Gastrocnemius medialis (tissue), 4 donors: ENCODE measurements around the gene ABCB4. TPM values are rescaled to one million over a fixed set of nuclear protein-coding genes. Genes with fewer than 3 reads are reported as not detected.
A peak's percentile ranks its signal among the peaks of the same experiment; 100 is the strongest.

Experiments used
- ATAC-seq, 2 donors: fragments of 150-250 bp; one replicate each; pipeline ENCODE4 v1.9.1; 2016
- DNase-seq, 2 donors: peaks; one replicate each; pipeline ENCODE4 v3.0.0-alpha.2; 2019
- H3K27ac ChIP-seq, 4 donors: fragments of 200-600 bp; sonication (generic); 1 replicate in 1 of 4; 2 replicates in 3 of 4; pipeline ENCODE4 v1.5.1; 2016 to 2018; ENCODE audit warnings: mild to moderate bottlenecking in 2 of 4, moderate library complexity in 1 of 4
- H3K27me3 ChIP-seq, 3 donors: fragments of 200-600 bp; sonication (generic) in 2 of 3; 1 replicate in 1 of 3; 2 replicates in 2 of 3; pipeline versions ENCODE4 v1.5.1 to v1.6.0; 2016 to 2019; ENCODE audit warnings: mild to moderate bottlenecking in 1 of 3, moderate library complexity in 1 of 3
- H3K36me3 ChIP-seq, 2 donors: fragments of 200-600 bp; sonication (generic) in 1 of 2; one replicate each; pipeline ENCODE4 v1.5.1; 2017 to 2018
- H3K4me1 ChIP-seq, 2 donors: fragments of 200-600 bp; sonication (generic) in 1 of 2; one replicate each; pipeline ENCODE4 v1.5.1; 2016 to 2017; ENCODE audit warnings: mild to moderate bottlenecking in 2 of 2
- H3K4me3 ChIP-seq, 4 donors: fragments of 200-600 bp; sonication (generic) in 3 of 4; 1 replicate in 1 of 4; 2 replicates in 3 of 4; pipeline ENCODE4 v1.5.1; 2016 to 2019; ENCODE audit warnings: mild to moderate bottlenecking in 2 of 4
- H3K9me3 ChIP-seq, 3 donors: fragments of 200-600 bp; sonication (generic) in 2 of 3; 1 replicate in 1 of 3; 2 replicates in 2 of 3; pipeline ENCODE4 v1.5.1; 2016 to 2019
- POLR2A ChIP-seq, 2 donors: fragments of 450-650 bp; IDR thresholded peaks; one replicate each; pipeline ENCODE4 v1.6.1; 2017; ENCODE audit warnings: antibody characterized with exemption in 2 of 2, mild to moderate bottlenecking in 2 of 2, moderate library complexity in 2 of 2
- in situ Hi-C, 4 donors: fragments of 200-750 bp; cut with MboI; loops; one replicate each; pipeline versions ENCODE4 v1.15.0 to v1.8.0; 2017; ENCODE audit warnings: low sequenced_read_pairs in 4 of 4
- intact Hi-C: fragments of 100-400 bp; cut with DNase I; formaldehyde crosslinking; loops from one replicate; pipeline ENCODE4 v1.15.1; 2023; ENCODE audit warnings: low total_unique reads
- total RNA-seq, 4 donors: library from RNA; depleted of rRNA; stranded (reverse); fragments of >200 nt; gene quantifications; one replicate each; pipeline versions ENCODE4 v1.1.0 to v1.2.3, GENCODE V29; 2016
- TF ChIP-seq, protein P1 (sequence below), 5 experiments: fragments of 450-650 bp in 3 of 5; fragments of 200-600 bp in 2 of 5; sonication (generic) in 2 of 5; IDR thresholded peaks in 4 of 5; conservative IDR thresholded peaks in 1 of 5; 1 replicate in 4 of 5; 2 replicates in 1 of 5; pipeline ENCODE4 v1.5.1; 2016 to 2019; ENCODE audit warnings: antibody characterized with exemption in 5 of 5, mild to moderate bottlenecking in 3 of 5, moderate library complexity in 3 of 5

Gene ABCB4
- total RNA-seq, 4 donors from 2014 or later, result 0.61 to 2.3 (median 1.1) TPM

DNA sequence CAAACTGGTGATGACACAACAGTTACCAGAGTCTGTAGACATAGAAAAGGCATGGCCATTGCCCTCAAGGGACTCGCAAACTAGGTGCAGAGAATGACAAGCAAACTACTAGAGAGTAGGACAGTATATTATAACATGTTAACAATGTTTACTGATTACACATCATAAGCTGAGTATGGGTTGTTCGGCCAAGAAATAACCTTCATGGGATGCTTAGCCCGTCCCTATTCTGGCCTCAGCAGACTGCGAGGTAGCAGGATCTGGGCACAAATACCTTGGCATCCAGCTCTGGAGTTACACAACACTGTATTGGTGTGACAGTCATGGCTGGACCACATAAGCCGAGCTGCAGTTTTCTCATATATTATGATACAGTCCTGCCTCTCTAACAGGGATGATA, 51.4 kb downstream of the ABCB4 start:
- no peak overlapping the region for H3K27ac ChIP-seq
- no peaks in the 10 kb centered on the region for H3K36me3 ChIP-seq
- no peaks in the 10 kb centered on the region for H3K27me3 ChIP-seq
- no peaks in the 10 kb centered on the region for H3K4me1 ChIP-seq
- ATAC-seq (no peak), DNase-seq (no peak)
- H3K9me3 ChIP-seq, result no peaks in the 10 kb centered on the region
- no peak overlapping the region for H3K4me3 ChIP-seq
- in situ Hi-C loops (loop anchor here in 3 of 4 donors (5.0 to 25.0 kb wide), 2 partner anchors 112 to 487 kb away; no protein-coding TSS in a partner anchor), intact Hi-C loops (no loop called here)
- TF ChIP-seq, protein P1, sequence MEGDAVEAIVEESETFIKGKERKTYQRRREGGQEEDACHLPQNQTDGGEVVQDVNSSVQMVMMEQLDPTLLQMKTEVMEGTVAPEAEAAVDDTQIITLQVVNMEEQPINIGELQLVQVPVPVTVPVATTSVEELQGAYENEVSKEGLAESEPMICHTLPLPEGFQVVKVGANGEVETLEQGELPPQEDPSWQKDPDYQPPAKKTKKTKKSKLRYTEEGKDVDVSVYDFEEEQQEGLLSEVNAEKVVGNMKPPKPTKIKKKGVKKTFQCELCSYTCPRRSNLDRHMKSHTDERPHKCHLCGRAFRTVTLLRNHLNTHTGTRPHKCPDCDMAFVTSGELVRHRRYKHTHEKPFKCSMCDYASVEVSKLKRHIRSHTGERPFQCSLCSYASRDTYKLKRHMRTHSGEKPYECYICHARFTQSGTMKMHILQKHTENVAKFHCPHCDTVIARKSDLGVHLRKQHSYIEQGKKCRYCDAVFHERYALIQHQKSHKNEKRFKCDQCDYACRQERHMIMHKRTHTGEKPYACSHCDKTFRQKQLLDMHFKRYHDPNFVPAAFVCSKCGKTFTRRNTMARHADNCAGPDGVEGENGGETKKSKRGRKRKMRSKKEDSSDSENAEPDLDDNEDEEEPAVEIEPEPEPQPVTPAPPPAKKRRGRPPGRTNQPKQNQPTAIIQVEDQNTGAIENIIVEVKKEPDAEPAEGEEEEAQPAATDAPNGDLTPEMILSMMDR (IDR thresholded peaks at IDR 0.05 in 4 of 5, conservative IDR thresholded peaks at IDR 0.05 in 1 of 5), result no peak
- no peak for TF ChIP-seq POLR2A (IDR thresholded peaks at IDR 0.05)

DNA sequence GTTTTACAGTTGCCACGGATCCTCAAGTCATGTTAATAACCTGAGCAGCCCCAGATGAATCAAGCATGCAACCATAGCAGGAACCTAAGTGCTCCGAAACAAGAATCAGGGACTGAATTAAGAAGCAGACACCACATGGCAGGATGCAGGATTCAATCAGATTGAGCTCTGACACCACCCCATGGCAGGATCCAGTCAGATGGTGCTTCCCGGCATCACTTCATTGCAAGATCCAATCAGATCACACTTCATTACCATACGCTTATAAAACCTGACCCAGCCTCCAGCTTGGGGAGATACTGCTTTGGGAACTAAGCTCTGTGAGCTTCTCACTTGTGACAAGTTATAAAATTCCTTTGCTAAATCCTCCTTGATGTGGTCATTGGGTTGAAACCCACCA, 55.3 kb downstream of the ABCB4 start:
- in situ Hi-C loops, result loop anchor here in 3 of 4 donors (5.0 to 25.0 kb wide), 2 partner anchors 108 to 483 kb away; no protein-coding TSS in a partner anchor

DNA sequence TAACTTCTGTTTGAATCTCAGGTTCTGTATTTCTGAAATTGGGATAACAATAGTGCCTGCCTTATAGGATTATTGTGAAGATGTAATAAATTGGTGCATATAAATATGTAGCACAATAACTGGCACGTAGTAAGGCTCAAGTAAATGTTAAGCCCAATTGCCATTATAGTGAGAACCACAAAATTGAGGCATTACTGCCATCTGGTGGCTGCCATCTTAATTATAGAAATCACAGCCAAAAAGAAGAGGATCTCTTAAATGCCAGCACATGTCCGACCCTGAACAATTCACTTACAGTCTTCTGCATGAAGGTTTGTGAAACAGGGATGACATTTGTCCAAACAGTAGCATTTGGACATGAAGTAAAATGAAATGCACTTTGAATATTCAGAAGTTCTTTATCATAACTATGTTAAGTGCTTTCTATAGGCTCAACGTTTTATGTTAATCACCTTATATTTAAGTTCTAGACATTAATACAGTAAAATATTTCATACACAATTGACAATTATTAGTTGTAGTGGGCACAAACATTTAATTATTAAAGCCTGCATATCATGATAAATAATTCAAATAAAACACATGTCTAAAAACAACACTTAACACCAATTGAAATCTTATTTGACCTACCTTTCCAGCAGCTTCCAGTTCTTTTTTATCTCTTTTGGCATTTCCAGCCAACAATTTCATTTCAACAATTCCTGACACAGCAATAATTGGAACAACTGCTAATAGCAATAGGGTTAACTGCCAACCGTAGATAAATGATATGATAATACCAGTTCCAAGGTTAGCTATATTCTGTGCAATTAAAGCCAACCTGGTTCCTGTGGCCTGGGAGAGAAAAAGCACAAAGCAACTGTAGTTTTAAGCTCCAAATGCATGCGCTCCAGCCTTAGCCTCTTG, 58.5 kb downstream of the ABCB4 start:
- ATAC-seq, result peak; percentile 45 to 53
- DNase-seq, result peak; percentile 18 to 32

More for the DNA sequence above, 55.3 kb downstream of the ABCB4 start:
- no peak for TF ChIP-seq POLR2A (IDR thresholded peaks at IDR 0.05)
- TF ChIP-seq, protein P1 (IDR thresholded peaks at IDR 0.05 in 4 of 5, conservative IDR thresholded peaks at IDR 0.05 in 1 of 5), result no peak
- ATAC-seq, result no peak
- Histone ChIP-seq H3K36me3 (no peaks in the 10 kb centered on the region), H3K4me3 (no peak overlapping the region), H3K9me3 (no peaks in the 10 kb centered on the region), H3K27ac (no peak overlapping the region), H3K4me1 (peaks cover 0 to 5% of the 10 kb centered on the region in 2 donors), H3K27me3 (no peaks in the 10 kb centered on the region)
- intact Hi-C loops, result no loop called here
- DNase-seq, result no peak

DNA sequence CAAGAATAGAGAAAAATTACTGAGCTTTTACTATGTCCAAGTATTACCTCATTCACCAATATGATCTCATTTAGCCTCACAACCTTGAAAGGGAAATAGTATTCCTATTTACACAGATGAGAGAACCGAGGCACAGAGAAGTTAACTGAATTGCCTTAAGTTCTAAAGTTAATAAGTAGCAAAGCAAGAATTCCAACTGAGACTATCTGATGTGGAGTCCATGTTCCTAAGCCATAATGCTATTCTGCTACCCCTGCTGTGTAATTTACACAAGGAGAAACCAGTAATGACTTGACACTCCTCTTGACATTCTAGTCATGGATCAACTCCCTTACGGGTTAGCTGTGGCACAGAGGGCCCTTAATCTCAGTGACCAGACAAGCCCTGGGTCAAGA, 60.7 kb downstream of the ABCB4 start:
- no peaks in the 10 kb centered on the region for H3K27me3 ChIP-seq
- peaks cover 24 to 27% of the 10 kb centered on the region in 2 donors for H3K4me1 ChIP-seq
- intact Hi-C loops (loop anchor here (10.0 kb wide), 2 partner anchors 260 to 460 kb away; partner anchors contain the start of genes DBF4, DMTF1 and SLC25A40), in situ Hi-C loops (loop anchor here in 3 of 4 donors (5.0 to 25.0 kb wide), 3 partner anchors 97 to 477 kb away; no protein-coding TSS in a partner anchor)
- ATAC-seq (no peak), DNase-seq (no peak)
- no peaks in the 10 kb centered on the region for H3K36me3 ChIP-seq
- H3K4me3 ChIP-seq, result no peak overlapping the region
- H3K27ac ChIP-seq, result peak overlapping the region; percentile 71 to 75 (median 74)
- H3K9me3 ChIP-seq, result no peaks in the 10 kb centered on the region
- no peak for TF ChIP-seq POLR2A (IDR thresholded peaks at IDR 0.05)

More for the DNA sequence above, 58.5 kb downstream of the ABCB4 start:
- Histone ChIP-seq H3K9me3 (no peaks in the 10 kb centered on the region), H3K36me3 (no peaks in the 10 kb centered on the region), H3K27ac (no peak overlapping the region), H3K27me3 (no peaks in the 10 kb centered on the region), H3K4me3 (no peak overlapping the region), H3K4me1 (peaks cover 13 to 14% of the 10 kb centered on the region in 2 donors)
- no peak for TF ChIP-seq POLR2A (IDR thresholded peaks at IDR 0.05)
- TF ChIP-seq, protein P1 (IDR thresholded peaks at IDR 0.05 in 4 of 5, conservative IDR thresholded peaks at IDR 0.05 in 1 of 5), result peak; percentile 60 to 69 (median 64)
- intact Hi-C loops, result loop anchor here (1.0 to 10.0 kb wide), 4 partner anchors 72 to 458 kb away; partner anchors contain the start of genes CROT, DBF4, DMTF1 and SLC25A40
- in situ Hi-C loops, result loop anchor here in 2 of 4 donors (5.0 to 25.0 kb wide), 2 partner anchors 105 to 480 kb away; no protein-coding TSS in a partner anchor
